Measurements from ENCODE around the gene HBG1. TPM values are rescaled to one million over a fixed set of nuclear protein-coding genes. Genes with fewer than 3 reads are reported as not detected.

HBG1 gene
- total RNA-seq, 1 experiment from 2014 or later = not detected

DNA sequence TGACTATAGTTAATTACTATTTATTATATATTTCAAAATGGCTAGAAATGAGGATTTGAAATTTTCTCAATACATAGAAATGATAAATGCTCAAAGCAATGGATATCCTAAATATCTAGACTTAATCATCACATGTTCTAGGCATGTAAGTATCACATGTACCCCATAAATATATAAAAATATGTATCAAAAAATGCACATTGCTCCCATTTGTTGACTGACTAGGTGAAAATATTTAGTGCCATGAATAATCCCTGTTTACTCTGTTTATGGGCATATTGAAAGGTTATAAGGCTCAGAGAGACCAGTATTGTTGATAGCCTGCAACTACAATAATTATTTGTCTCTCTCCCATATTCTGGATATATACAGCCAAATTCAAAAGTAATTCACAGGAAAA lies 17.0 kb upstream of the HBG1 start:
- H3K4ac ChIP-seq (ENCODE audit: low read depth, low read length) = no peak overlapping the region
- H3K4me3 Mint-ChIP-seq = no peak overlapping the region

More for the DNA sequence above, 17.0 kb upstream of the HBG1 start:
- H3K9ac ChIP-seq (ENCODE audit: extremely low read depth, insufficient read length, low read length) = no peak overlapping the region
- H3T11ph ChIP-seq (ENCODE audit: low read length) = no peak overlapping the region
- H3K4me1 Mint-ChIP-seq = peaks cover 0 to 5% of the 10 kb centered on the region in 2 experiments; a peak in 2 of 4 replicates
- no peak overlapping the region for H3K56ac ChIP-seq (ENCODE audit: insufficient read length, low read depth, low read length)
- no peak overlapping the region for H3K4me2 ChIP-seq (ENCODE audit: insufficient read depth, insufficient read length, low read length)
- H4K5ac ChIP-seq (ENCODE audit: insufficient read length, low read depth, low read length) = no peak overlapping the region
- no peak overlapping the region for H3K27ac Mint-ChIP-seq
- no peaks in the 10 kb centered on the region for H3K9me3 ChIP-seq (ENCODE audit: control insufficient read depth, low read depth, low read length)
- no peak overlapping the region for H3K23ac ChIP-seq (ENCODE audit: insufficient read length, low read depth, low read length)
- H3K36me3 Mint-ChIP-seq (ENCODE audit: insufficient read depth in 1 of 3, low read depth in 3 of 3) = no peaks in the 10 kb centered on the region
- H3K27ac ChIP-seq (ENCODE audit: insufficient read length, low read depth, low read length) = no peak overlapping the region
- H3K79me2 ChIP-seq (ENCODE audit: insufficient read depth, low read length) = no peaks in the 10 kb centered on the region
- H3K4me1 ChIP-seq (ENCODE audit: insufficient read depth, low read length) = no peaks in the 10 kb centered on the region
- H2BK20ac ChIP-seq (ENCODE audit: low read depth, low read length, poor library complexity, severe bottlenecking) = no peak overlapping the region
- H2AK5ac ChIP-seq (ENCODE audit: insufficient read length, low read length) = no peak overlapping the region
- H3K23me2 ChIP-seq (ENCODE audit: insufficient read length, low read depth, low read length, poor library complexity, severe bottlenecking) = no peaks in the 10 kb centered on the region
- no peak overlapping the region for H4K91ac ChIP-seq (ENCODE audit: insufficient read length, low read depth, low read length)
- H2BK15ac ChIP-seq (ENCODE audit: low read depth, low read length) = no peak overlapping the region
- no peaks in the 10 kb centered on the region for H4K20me1 ChIP-seq (ENCODE audit: control insufficient read depth, insufficient read depth, insufficient read length)
- H4K8ac ChIP-seq (replicated peaks; ENCODE audit: insufficient read length, low read depth, low read length) = no peak overlapping the region
- no peak for DNase-seq
- no peaks in the 10 kb centered on the region for H3K27me3 ChIP-seq (ENCODE audit: insufficient read depth, low read length)
- H2BK120ac ChIP-seq (ENCODE audit: low read depth, low read length, poor library complexity, severe bottlenecking) = no peak overlapping the region
- no peak overlapping the region for H2AFZ ChIP-seq (ENCODE audit: low read length)
- no peak overlapping the region for H3K18ac ChIP-seq (ENCODE audit: insufficient read length, low read depth, low read length)
- TF ChIP-seq CTCF (conservative IDR thresholded peaks at IDR 0.05) = no peak
- no peak overlapping the region for H2BK12ac ChIP-seq (ENCODE audit: insufficient read length, low read depth, low read length)
- peaks cover 0 to 2% of the 10 kb centered on the region in 2 experiments; a peak in 3 of 5 replicates for H3K9me3 Mint-ChIP-seq
- H2BK5ac ChIP-seq (ENCODE audit: insufficient read length, low read length) = no peak overlapping the region
- peaks cover 7% of the 10 kb centered on the region for H3K27me3 Mint-ChIP-seq (ENCODE audit: low read depth)
- H3K79me1 ChIP-seq (ENCODE audit: insufficient read depth, low read depth, low read length, poor library complexity, severe bottlenecking) = no peaks in the 10 kb centered on the region
- no peak overlapping the region for H3K14ac ChIP-seq (ENCODE audit: insufficient read depth, low read length)
